Nephron (organoid): ENCODE results near the gene PIP5K1A.

Experiments used
- H3K27ac Mint-ChIP-seq, 3 experiments: 2 replicates each; pipeline ENCODE4 v1.8.0; 2020; ENCODE audit warnings: mixed read lengths in 3 of 3, mild to moderate bottlenecking in 2 of 3, moderate library complexity in 1 of 3
- H3K27me3 Mint-ChIP-seq: 2 replicates; pipeline ENCODE4 v1.8.0; 2021; ENCODE audit warnings: low read depth, mild to moderate bottlenecking, moderate library complexity, mixed read lengths
- H3K36me3 Mint-ChIP-seq: 2 replicates; pipeline ENCODE4 v1.8.0; 2020; ENCODE audit warnings: low read depth, mixed read lengths
- H3K4me1 Mint-ChIP-seq: 2 replicates; pipeline ENCODE4 v1.8.0; 2020; ENCODE audit warnings: mixed read lengths
- H3K4me3 Mint-ChIP-seq, 3 experiments: 2 replicates each; pipeline ENCODE4 v1.8.0; 2020; ENCODE audit warnings: mild to moderate bottlenecking in 3 of 3, mixed read lengths in 3 of 3, moderate library complexity in 2 of 3
- H3K9me3 Mint-ChIP-seq: 2 replicates; pipeline ENCODE4 v1.8.0; 2020; ENCODE audit warnings: mixed read lengths
- TF ChIP-seq, protein P1 (sequence below), 3 experiments: fragments of 200-600 bp; sonication (generic); IDR thresholded peaks; one replicate each; pipeline ENCODE4 v1.5.0; 2021; ENCODE audit warnings: antibody characterized with exemption in 3 of 3; ENCODE audit not compliant: unreplicated experiment in 3 of 3

The PIP5K1A gene

DNA sequence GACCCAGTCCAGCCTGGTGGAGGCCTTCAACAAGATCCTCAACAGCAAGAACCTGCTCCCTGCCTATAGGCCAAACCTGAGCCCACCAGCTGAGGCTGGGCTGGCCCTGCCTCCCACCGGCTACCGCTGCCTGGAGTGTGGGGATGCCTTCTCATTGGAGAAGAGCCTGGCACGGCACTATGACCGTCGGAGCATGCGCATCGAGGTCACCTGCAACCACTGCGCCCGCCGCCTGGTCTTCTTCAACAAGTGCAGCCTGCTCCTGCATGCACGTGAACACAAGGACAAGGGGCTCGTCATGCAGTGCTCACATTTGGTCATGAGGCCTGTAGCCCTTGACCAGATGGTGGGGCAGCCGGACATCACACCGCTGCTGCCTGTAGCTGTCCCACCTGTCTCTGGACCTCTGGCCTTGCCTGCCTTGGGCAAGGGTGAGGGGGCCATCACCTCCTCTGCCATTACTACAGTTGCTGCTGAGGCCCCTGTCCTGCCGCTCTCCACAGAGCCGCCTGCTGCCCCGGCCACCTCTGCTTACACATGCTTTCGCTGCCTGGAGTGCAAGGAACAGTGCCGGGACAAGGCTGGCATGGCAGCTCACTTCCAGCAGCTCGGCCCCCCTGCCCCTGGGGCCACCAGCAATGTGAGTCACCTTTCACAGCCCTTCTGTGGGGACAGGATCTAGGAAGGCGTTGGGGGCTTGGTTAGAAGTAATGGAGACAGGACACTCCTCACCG, 89.6 kb downstream of the PIP5K1A start:
- no peaks in the 10 kb centered on the region for H3K27me3 Mint-ChIP-seq

DNA sequence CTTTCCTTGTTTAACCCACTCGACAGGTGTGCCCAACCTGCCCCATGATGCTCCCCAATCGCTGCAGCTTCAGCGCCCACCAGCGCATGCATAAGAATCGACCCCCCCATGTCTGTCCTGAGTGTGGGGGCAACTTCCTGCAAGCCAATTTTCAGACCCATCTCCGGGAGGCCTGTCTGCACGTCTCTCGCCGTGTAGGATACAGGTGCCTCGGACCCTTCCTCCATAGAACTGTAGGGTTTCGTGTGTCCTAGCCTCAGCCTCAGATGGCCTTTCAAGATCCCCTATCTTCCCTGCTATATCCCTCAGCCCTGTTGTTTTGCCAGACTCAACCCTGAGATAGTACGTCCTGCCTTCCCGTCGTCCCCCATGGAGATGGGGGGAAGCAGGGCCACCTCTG, 90.2 kb downstream of the PIP5K1A start:
- Mint-ChIP-seq H3K9me3 (no peaks in the 10 kb centered on the region), H3K4me1 (peaks cover 19% of the 10 kb centered on the region), H3K4me3 (peak overlapping the region in 1 of 3 experiments; percentile 45), H3K27me3 (no peaks in the 10 kb centered on the region), H3K36me3 (peaks cover 44% of the 10 kb centered on the region), H3K27ac (peak overlapping the region in 1 of 3 experiments; percentile 41)
- TF ChIP-seq, protein P1, sequence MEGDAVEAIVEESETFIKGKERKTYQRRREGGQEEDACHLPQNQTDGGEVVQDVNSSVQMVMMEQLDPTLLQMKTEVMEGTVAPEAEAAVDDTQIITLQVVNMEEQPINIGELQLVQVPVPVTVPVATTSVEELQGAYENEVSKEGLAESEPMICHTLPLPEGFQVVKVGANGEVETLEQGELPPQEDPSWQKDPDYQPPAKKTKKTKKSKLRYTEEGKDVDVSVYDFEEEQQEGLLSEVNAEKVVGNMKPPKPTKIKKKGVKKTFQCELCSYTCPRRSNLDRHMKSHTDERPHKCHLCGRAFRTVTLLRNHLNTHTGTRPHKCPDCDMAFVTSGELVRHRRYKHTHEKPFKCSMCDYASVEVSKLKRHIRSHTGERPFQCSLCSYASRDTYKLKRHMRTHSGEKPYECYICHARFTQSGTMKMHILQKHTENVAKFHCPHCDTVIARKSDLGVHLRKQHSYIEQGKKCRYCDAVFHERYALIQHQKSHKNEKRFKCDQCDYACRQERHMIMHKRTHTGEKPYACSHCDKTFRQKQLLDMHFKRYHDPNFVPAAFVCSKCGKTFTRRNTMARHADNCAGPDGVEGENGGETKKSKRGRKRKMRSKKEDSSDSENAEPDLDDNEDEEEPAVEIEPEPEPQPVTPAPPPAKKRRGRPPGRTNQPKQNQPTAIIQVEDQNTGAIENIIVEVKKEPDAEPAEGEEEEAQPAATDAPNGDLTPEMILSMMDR (IDR thresholded peaks at IDR 0.05; ENCODE audit: unreplicated experiment in 3 of 3), result no peak

More for the DNA sequence above, 89.6 kb downstream of the PIP5K1A start:
- Mint-ChIP-seq H3K36me3 (peaks cover 40% of the 10 kb centered on the region), H3K4me3 (no peak overlapping the region), H3K9me3 (no peaks in the 10 kb centered on the region), H3K4me1 (peaks cover 22% of the 10 kb centered on the region), H3K27ac (no peak overlapping the region)
- TF ChIP-seq, protein P1 (IDR thresholded peaks at IDR 0.05; ENCODE audit: unreplicated experiment in 3 of 3), result no peak

DNA sequence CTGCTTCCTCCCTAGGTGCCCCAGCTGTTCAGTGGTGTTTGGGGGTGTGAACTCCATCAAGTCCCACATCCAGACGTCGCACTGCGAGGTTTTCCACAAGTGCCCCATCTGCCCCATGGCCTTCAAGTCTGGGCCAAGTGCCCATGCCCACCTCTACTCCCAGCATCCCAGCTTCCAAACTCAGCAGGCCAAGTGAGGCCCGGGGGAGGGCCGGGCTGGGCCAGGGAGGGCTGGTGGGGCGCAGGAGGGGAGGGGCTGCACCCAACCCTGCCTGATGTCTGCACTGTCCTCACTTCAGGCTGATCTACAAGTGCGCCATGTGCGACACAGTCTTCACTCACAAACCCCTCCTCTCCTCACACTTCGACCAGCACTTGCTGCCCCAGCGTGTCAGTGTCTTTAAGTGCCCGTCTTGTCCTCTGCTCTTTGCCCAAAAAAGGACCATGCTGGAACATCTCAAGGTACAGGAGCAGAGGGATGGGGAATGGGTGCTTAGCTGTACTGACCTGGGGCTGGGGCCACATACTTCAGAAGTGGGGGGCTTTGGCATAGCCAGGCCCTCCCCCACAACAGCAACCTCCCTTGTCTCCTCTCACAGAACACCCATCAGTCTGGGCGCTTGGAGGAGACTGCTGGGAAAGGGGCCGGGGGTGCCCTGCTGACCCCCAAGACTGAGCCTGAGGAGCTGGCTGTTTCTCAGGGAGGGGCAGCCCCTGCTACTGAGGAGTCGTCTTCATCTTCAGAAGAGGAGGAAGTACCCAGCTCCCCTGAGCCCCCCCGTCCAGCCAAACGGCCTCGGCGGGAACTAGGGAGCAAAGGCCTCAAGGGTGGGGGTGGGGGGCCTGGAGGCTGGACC, 91.0 kb downstream of the PIP5K1A start:
- peaks cover 47% of the 10 kb centered on the region for H3K36me3 Mint-ChIP-seq
- H3K4me1 Mint-ChIP-seq, result peaks cover 10% of the 10 kb centered on the region
- H3K27ac Mint-ChIP-seq, result peak overlapping the region in 1 of 3 experiments; percentile 41
- H3K4me3 Mint-ChIP-seq, result no peak overlapping the region
- TF ChIP-seq, protein P1 (IDR thresholded peaks at IDR 0.05; ENCODE audit: unreplicated experiment in 3 of 3), result no peak
- no peaks in the 10 kb centered on the region for H3K9me3 Mint-ChIP-seq
- H3K27me3 Mint-ChIP-seq, result no peaks in the 10 kb centered on the region

DNA sequence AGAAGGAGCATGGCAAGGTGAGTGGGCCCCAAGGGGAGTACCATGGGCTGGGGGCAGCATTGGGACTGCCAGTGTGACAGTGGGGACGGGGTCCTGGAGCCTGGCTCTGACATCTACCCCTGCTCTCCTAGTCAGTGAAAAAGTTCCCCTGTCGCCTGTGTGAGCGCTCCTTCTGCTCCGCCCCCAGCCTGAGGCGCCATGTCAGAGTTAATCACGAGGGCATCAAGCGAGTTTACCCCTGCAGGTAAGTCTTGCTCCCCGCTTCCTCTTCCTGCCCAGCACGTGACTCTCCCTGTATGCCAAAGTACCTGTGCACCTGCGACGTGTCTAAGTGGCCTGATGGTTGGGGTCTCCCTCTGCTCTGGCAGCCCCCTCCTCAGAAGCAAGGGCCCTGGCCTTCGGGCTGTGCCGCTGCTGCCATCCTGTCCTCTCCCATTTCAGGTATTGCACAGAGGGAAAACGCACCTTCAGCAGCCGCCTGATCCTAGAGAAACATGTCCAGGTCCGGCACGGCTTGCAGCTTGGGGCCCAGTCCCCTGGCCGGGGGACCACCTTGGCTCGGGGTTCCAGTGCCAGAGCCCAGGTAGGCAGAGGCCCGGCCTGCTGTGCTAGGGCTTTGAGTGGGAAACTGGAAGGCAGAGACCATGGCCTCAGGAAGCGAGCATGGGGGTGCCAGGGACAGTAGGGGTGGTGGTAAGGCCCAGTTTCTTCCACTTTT, 91.8 kb downstream of the PIP5K1A start:
- H3K27ac Mint-ChIP-seq, result no peak overlapping the region
- no peaks in the 10 kb centered on the region for H3K27me3 Mint-ChIP-seq
- H3K4me1 Mint-ChIP-seq, result peaks cover 6% of the 10 kb centered on the region
- H3K36me3 Mint-ChIP-seq, result peaks cover 51% of the 10 kb centered on the region
- H3K4me3 Mint-ChIP-seq, result no peak overlapping the region
- TF ChIP-seq, protein P1 (IDR thresholded peaks at IDR 0.05; ENCODE audit: unreplicated experiment in 3 of 3), result no peak
- H3K9me3 Mint-ChIP-seq, result no peaks in the 10 kb centered on the region

DNA sequence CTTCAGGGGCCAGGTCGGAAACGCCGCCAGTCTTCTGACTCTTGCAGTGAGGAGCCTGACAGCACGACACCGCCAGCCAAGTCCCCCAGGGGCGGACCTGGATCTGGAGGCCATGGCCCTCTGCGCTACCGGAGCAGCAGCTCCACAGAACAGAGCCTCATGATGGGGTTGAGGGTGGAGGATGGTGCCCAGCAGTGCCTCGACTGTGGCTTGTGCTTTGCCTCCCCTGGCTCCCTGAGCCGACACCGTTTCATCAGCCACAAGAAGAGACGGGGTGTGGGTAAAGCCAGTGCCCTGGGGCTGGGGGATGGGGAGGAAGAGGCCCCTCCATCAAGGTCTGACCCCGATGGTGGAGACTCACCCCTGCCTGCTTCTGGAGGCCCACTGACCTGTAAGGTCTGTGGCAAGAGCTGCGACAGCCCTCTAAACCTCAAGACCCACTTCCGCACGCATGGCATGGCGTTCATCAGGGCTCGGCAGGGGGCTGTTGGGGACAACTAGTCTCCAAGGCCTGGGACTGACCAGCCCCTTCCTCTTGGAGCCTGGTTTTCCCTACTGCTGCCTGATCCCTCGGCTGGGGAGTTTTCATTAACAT, 92.5 kb downstream of the PIP5K1A start:
- Mint-ChIP-seq H3K4me1 (peaks cover 6% of the 10 kb centered on the region), H3K4me3 (no peak overlapping the region), H3K36me3 (peaks cover 52% of the 10 kb centered on the region)

More for the DNA sequence above, 92.5 kb downstream of the PIP5K1A start:
- Mint-ChIP-seq H3K9me3 (no peaks in the 10 kb centered on the region), H3K27ac (no peak overlapping the region), H3K27me3 (no peaks in the 10 kb centered on the region)
- TF ChIP-seq, protein P1 (IDR thresholded peaks at IDR 0.05; ENCODE audit: unreplicated experiment in 3 of 3), result no peak
